ENCODE measurements around the gene KCNG4. TPM values are rescaled to one million over a fixed set of nuclear protein-coding genes. Genes with fewer than 3 reads are reported as not detected.

The KCNG4 gene, protein sequence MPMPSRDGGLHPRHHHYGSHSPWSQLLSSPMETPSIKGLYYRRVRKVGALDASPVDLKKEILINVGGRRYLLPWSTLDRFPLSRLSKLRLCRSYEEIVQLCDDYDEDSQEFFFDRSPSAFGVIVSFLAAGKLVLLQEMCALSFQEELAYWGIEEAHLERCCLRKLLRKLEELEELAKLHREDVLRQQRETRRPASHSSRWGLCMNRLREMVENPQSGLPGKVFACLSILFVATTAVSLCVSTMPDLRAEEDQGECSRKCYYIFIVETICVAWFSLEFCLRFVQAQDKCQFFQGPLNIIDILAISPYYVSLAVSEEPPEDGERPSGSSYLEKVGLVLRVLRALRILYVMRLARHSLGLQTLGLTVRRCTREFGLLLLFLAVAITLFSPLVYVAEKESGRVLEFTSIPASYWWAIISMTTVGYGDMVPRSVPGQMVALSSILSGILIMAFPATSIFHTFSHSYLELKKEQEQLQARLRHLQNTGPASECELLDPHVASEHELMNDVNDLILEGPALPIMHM
- not detected for total RNA-seq

DNA sequence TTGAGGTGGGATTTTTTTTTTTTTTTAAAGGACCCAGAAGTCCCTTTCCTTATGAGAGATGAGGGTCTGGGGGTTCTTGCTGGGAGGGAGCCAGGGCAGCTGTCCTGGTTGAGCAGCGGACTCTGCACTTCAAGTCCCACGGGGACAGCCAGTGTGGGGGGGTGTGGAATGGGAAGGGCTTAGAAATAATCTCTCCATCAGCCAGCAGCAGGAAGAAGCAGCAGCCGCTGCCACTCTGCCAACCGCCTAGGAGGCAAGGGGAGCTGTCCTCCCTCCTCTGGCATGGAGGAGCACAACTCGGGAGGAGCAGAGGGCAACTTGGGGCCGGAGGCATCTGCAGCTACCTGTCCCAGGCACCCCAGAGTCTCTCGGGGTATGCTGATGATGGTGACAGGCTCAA, at the start of gene KCNG4:
Gene KCNG4, minus strand, starts transcription at position 104 of the 400 bp plus-strand sequence. CDS start 2,527 bp downstream, outside the sequence.
- peak; percentile 82 for DNase-seq

DNA sequence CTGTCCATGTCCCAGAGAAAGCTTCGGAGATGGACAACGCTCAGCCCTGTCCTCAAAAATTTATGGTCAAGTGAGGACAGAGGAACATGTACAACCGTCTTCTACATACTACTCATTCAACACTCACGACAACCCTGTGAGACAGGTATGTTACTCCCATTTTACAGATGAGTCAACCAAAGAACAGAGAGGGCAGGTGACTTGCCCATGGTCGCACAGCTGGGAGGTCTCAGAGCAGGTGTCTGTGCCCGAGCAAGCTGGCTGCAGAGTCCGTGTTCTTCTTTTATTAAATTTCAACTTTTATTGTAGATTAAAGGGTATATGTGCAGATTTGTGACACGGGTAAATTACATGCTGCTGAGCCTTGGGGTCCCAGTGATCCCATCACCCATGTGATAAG, 49.1 kb upstream of the KCNG4 start:
- no peak for DNase-seq

DNA sequence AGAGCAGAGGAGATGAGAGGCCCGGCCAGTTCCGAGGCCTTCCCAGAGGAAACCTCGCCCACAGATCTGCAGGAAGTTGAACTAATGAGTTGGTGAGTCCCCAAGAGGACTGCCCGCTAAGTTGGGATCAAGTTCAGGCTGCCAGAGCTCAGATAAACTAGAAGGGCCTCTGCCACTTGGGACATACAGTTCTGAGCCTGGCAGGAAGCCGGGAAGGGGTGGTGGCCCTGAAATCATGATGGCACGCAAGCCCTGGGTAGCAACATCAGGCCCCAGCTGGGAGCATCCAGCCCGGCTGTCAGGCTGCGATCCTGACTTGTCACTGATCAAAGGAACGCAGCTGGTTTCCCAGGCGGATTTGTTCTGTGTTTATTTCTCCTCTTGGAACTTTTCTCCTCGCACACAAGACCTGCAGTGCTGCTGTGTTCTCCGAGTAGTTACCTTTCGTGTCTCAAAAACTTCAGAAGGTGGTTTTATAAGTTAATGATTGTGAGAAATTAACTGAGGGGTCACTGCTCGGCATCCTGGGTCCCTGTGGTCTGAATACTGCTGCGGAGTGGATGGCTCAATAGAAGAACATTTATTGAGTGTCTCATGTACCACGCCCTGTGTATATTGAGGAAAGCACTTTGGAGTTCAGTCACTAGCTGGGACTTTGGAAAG, 46.9 kb upstream of the KCNG4 start:
- DNase-seq = peak; percentile 86

GRCh38 chr16:84284154-84284722, 44.4 kb upstream of the KCNG4 start:
- peak; percentile 47 for DNase-seq

DNA sequence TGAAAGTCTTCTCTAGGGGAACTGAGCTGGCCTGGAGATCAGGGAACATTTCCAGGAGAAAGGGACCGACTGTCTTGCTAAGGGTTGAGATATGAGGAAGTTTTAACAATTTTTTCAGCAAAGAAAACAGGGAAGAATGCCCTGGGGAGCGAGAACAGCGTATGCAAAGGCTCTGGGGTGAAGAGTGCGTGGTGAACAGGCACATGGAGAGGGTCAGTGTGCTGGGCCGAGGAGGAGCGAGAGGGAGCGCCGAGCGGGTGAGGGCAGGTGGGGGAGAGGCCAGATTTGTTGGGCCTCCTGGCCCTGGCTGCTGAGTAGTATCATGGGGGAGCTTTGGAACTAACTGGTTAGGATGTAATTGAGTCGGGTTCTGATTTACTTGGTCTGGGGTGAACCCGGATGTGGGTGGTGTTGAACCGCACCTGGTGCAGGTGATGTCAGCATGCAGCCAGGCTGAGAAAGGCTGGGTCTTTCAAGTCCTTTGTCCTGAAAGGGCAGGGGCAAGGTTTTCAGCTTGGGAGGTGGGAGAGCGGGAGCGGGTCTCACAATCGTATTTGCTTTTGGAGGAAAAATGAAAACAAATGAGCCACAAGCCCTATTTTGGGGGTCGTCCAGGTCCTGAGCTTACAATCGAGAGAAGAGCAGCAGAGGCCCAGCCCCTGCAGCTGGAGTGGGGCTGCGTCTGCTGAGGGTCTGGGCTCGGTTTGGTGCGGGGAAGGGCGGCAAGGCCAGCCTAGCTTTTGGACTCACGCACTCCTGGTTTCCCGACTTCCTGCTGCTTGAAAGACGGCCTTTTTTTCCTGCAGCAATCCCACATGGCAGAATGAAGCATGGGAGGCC, 43.7 kb upstream of the KCNG4 start:
- peak; percentile 43 for DNase-seq

DNA sequence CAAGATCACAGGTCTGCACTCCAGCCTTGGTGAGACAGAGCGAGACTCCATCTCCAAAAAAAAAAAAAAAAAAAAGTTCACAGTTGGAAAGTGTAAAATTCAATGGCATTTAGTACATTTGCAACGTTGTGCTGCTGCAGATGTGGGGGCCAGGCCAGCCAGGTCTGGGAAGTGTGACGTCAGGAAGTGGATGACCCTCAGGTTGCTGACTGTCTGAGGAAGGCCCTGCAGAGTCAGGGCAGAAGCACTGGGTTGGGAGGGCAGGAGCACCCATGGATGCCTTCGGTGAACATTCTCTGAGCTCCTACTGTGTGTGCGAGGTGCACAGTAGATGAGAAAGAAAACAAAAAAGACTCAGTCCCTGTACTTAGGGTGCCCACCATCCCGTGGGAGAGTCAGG, 42.7 kb upstream of the KCNG4 start:
- no peak for DNase-seq

GRCh38 chr16:84281074-84281473, 41.3 kb upstream of the KCNG4 start:
- DNase-seq = no peak

GRCh38 chr16:84279881-84280280, 40.1 kb upstream of the KCNG4 start:
- DNase-seq = no peak

DNA sequence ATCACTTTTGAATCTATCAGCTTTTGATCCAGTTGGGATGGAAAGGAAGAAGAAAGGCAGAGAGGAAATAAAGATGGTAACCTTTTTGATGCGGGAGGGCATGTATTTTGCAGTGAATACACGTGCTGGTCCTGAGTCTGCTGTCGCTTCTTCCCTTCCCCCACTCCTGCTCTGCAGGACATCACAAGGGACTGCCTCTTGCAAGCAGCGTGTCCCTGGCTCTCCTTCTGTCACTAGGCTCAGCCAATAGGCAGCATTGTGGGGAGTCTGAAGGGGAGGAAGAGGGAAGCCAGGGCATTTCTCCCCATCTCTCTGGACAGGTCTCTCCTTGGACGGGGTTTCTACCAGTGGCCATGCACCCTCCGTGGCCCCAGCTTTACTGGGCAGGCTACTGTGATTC, 39.2 kb upstream of the KCNG4 start:
- DNase-seq = no peak

DNA sequence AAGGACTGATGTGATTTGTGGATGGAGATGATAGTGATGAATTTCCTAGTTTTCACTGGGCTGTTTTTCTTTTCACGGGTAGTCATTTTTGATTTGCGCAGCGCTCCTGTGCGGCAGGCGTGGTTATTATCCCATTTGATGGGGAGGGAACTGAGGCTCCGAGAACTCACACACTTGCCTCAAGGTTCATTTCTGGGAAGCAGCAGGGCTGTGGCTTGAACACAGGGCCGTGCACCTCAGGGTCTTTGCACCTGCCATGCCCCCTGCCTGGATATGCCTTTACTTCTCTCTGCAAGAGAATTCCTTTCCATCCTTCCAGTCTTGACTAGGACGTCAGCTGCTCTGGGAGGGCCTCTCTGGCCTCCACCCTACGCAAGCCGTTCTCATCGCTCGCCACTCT, 38.5 kb upstream of the KCNG4 start:
- no peak for DNase-seq

DNA sequence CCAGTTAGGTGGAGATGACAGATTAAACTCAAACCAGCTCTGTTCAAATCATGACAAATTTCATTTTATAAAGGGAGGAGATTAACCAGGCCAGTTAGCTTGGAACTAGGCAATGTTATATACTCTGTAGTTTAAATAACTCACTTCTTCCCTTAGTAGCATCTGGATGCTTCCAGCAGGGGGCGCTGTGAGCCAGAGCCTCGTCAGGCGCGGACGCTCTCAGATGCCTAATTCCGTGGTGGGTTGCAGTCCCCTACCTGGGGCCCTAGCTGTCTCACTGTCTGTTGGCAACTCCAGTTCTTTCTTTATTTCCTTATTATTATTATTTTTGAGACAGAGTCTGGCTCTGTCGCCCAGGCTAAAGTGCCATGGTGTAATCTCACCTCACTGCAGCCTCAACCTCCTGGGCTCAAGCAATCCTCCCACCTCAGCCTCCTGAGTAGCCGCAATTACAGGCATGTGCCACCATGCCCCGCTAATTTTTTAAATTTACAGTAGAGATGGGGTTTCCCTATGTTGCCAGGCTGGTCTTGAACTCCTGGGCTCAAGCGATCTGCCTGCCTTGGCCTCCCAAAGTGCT, 37.5 kb upstream of the KCNG4 start:
- DNase-seq = peak; percentile 82

- no peak for DNase-seq
These were observed 35.9 kb upstream of the KCNG4 start for GRCh38 chr16:84275585-84276151.

DNA sequence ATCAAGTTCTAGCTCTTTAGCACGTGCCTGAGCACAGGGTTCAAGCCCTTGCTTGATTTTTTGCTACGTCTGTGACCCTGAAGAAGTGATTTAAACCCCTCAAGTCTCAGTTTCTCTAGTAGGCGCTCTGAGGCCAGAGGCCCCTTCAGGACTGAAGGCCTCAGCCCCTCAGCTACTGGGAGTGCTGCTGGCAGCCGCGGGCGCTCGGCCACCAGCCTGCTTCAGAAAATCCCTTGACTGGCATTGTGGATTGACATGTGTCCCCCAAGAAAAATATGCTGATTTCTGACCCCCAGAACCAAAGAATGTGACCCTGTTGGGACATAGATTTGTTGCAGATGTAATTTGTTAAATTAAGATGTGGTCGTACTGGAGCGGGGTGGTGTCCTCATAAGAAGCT, 34.7 kb upstream of the KCNG4 start:
- no peak for DNase-seq

GRCh38 chr16:84272740-84273320, 33.0 kb upstream of the KCNG4 start:
- no peak for DNase-seq

DNA sequence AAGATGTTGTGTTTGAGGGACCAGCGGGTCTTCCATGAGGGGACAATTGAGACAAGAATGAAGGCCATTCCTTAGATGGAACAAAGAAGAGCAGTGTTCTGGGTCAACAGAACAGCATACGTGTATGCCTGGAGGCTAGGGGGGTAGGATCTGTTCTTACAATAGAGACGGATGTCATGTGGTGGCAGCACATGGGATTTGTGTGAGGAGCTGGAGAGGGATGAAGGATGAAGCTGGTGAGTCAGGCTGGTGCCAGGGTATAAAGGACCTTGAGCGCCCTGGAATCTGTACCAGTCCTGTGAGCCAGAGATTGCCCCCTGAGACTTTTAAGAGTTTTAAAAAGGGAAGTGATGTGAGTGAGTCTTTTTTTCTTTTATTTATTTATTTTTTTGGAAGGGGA, 32.1 kb upstream of the KCNG4 start:
- DNase-seq = no peak

- DNase-seq = no peak
These were observed 31.2 kb upstream of the KCNG4 start for GRCh38 chr16:84271037-84271436.

GRCh38 chr16:84270531-84270930, 30.7 kb upstream of the KCNG4 start:
- DNase-seq = no peak

- DNase-seq = no peak
These were observed 30.3 kb upstream of the KCNG4 start for GRCh38 chr16:84270071-84270470.

GRCh38 chr16:84268291-84269040, 28.7 kb upstream of the KCNG4 start:
- no peak for DNase-seq

- no peak for DNase-seq
These were observed 27.6 kb upstream of the KCNG4 start for GRCh38 chr16:84267380-84267779.

Data from tongue (tissue), 2 donors.